ENCODE data around the gene THSD7B.
"Not testable (repeated sequence)": the region's sequence is repeated elsewhere in the genome, so short reads cannot be mapped to it uniquely, and the experiment has no call there.

Gene THSD7B

DNA sequence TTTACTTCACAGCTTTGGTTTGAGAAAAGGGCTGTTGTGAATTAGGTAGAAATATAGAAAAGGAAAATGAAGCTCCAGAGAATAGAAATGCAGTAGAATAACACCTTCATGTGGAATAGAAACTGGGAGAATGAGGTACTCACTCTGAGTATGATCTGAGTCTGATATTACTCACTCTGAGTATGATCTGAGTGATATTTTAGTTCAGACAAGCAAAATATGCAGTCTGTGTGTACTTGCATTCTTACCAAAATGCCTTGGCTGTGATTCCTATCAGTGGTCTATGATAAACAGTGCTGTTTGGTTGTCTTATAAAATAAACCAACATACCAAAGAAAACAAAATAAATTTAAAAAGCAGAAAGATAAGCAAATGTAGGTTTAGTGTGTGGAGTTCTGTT, 487.6 kb downstream of the THSD7B start:
- no peak for DNase-seq (ENCODE audit: low read depth in 2 of 2)

DNA sequence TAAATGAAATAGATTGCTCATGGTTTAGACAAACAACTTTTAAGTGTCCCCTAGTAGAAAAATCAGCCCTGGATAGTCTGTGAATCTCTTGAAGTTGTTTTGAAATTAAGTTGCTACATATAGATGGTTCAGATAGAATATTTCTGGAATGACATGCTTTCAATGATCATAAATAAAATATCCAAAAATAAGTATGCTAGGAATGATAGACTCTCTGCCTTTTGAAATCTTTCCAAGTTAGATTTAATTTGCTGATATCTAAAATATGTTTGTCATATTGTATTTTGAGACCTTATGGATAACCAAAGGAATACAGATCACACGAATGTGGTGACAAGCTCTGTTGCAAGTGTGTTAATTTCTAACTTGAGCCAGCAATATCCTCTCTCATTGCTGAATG, 488.7 kb downstream of the THSD7B start:
- no peak for DNase-seq (ENCODE audit: low read depth in 2 of 2)

- DNase-seq (ENCODE audit: low read depth in 2 of 2), result no peak
Measured at GRCh38 chr2:137255345-137255744, 490.0 kb downstream of the THSD7B start.

GRCh38 chr2:137255990-137256389, 490.6 kb downstream of the THSD7B start:
- no peak for DNase-seq (ENCODE audit: low read depth in 2 of 2)

- DNase-seq (ENCODE audit: low read depth in 2 of 2), result no peak
Measured at GRCh38 chr2:137261881-137262585, 496.7 kb downstream of the THSD7B start.

DNA sequence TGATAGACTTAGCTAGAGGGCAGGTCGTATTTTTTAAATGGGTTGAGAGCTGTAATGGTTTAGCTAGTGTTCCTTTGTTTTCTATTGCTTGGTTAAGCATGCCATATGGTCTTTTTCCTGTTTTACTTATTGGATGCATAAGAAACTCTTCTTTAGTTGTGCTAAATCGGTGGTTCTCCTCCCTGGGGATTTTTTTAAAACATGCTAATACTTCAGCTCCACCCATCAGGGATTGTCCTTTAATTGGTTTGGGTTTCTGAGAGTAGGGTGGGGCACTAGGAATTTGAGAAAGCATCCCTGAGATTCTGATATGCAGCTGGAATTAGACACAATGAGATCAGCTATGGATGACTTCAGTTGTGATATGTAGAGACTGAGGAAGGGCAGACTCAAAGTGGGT, 497.2 kb downstream of the THSD7B start:
- no peak for DNase-seq (ENCODE audit: low read depth in 2 of 2)

- DNase-seq (ENCODE audit: low read depth in 2 of 2), result no peak
Measured at GRCh38 chr2:137287913-137288639, 522.7 kb downstream of the THSD7B start.

DNA sequence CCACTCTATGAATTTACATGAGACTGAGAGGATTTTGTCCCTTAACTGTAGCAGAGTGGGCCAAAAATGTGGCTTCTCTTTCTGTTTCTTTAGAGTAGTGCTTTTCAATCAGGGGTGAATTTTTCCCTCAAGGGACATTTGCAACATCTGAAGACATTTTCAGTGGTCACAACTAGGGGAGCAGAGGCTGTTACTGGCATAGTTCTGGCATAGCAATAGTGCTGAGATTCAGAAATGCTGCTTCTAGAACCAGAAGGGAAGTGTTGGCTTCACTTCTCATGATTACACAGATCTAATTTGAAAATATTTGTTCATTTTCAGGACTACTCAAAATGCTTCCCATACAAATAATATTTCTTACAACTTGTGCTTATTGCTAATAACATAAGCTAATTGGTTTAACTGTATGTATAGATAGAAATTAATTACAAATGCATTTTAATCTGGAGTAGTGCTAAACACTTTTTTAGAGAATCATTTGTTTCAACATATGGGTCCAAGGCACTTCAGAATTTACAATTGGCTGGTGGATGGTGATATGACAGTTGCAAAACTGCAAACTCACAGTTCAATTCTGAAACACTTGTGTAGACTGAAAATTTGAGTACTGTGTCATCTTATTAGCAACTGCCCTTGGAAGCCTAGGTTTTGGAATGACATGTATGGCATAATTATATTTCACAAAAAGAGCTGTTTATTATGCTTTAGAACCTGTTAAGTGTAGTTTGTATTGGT, 526.7 kb downstream of the THSD7B start:
- no peak for DNase-seq (ENCODE audit: low read depth in 2 of 2)

DNA sequence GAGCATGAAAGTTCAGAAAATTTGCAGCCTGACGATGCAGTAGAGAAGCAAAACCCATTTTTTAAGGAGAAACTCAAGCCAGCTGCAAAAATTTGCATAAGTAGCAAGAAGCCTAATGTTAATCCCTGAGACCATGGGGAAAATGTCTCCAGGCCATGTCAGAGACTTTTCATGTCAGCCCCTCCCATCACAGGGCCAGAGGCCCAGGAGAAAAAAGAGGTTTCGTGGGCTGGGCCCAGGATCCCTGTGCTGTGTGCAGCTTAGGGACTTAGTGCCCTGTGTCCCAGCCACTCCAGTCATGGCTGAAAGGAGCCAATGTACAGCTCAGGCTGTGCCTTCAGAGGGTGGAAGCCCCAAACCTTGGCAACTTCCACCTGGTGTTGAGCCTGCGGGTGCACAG, 533.0 kb downstream of the THSD7B start:
- no peak for DNase-seq (ENCODE audit: low read depth in 2 of 2)

DNA sequence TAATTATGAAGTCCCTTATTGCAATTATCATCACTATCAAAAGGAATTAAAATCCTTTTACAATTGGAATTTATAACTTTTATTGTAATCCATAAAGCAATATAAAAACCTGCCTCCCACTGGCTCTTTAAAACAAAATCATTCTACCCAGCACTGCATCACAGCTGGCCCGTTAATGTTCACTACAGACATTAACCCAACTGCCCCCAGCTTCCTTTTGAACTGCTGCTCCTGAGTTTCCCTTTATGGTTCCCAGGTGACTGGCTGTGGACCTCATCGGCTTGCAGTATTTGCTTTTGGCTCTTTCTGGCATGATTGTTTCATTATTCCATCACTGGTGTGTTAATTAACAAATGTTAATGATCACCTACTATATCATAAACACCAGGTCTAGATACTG, 535.6 kb downstream of the THSD7B start:
- no peak for DNase-seq (ENCODE audit: low read depth in 2 of 2)

GRCh38 chr2:137302957-137303356, 537.6 kb downstream of the THSD7B start:
- DNase-seq (ENCODE audit: low read depth in 2 of 2), result no peak

DNA sequence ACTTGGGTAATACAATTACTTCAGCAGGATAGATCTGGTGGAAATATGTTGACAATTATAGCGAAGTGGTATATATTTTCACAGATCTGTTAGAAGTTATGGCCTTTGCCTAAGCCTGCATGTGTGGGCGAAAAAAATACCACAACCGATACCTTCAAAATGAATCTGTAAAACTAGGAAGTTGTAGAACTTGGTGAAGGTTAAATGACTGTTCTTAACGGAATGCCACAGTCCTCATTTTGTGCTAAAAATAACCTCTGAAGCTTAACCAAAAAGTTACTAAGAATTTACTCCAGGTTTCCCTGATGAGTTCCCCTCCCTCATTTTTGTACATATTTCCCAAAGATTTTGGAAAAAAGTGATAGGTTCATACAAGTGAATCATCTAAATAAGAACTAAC, 550.7 kb downstream of the THSD7B start:
- no peak for DNase-seq (ENCODE audit: low read depth in 2 of 2)

- DNase-seq (ENCODE audit: low read depth in 2 of 2), result no peak
Measured at GRCh38 chr2:137321566-137321965, 556.2 kb downstream of the THSD7B start.

GRCh38 chr2:137331562-137331961, 566.2 kb downstream of the THSD7B start:
- DNase-seq (ENCODE audit: low read depth in 2 of 2), result not testable (repeated sequence)

GRCh38 chr2:137333386-137334165, 568.2 kb downstream of the THSD7B start:
- DNase-seq (ENCODE audit: low read depth in 2 of 2), result no peak

DNA sequence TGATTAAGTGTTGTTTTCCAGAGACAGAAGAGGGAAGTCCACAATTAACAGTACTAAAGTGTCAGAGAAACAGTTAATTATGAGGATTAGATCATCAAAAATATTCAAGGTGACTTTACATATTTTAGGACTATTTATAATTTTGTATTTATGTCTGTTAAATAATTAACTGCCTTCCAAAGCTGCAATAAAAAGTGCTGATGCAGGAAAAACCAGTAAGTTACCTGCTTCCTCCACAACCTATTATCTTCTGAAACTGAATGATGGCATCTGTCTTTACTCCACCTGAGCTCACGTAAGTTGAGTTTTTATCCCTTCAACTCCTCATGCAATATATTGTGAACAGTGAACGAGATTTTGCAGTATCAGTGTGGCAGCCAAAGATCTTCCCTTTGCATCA, 570.7 kb downstream of the THSD7B start:
- no peak for DNase-seq (ENCODE audit: low read depth in 2 of 2)

DNA sequence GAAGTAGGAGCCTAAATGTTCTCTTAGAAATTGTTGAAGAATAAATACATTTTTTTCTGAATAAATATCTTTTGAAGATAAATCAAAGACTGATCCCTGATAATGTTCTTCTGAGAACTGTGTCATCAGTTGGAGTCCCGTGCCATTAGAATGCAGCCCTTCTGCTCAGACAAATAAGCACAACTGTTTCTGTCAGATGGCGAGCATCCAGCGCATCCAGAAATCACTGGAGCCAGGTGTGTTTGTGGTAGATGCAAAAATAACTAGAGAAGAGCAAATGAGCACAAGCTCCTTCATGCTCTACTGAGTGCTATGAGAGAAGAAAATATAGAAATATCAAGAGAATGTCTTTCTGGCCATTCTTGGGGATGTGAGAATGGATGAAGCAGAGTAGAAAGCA, 573.7 kb downstream of the THSD7B start:
- no peak for DNase-seq (ENCODE audit: low read depth in 2 of 2)

DNA sequence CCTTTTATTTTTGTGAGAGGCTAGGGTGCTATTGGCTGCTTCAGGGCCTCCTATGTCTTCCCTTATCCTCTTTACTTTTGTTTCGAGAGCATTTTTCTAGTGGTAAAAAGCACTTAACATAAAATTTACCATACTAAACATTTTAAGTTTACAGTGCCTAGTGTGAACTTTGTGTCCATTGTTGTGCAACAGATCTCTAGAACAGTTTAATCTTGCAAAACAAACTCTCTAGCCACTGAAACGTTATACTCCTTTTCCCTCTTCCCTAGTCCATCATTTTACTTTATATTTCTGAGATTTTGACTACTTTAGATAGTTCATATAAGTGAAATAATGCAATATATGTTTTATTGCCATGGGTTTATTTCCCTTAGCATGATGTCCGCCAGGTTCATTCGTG, 580.6 kb downstream of the THSD7B start:
- DNase-seq (ENCODE audit: low read depth in 2 of 2), result no peak

DNA sequence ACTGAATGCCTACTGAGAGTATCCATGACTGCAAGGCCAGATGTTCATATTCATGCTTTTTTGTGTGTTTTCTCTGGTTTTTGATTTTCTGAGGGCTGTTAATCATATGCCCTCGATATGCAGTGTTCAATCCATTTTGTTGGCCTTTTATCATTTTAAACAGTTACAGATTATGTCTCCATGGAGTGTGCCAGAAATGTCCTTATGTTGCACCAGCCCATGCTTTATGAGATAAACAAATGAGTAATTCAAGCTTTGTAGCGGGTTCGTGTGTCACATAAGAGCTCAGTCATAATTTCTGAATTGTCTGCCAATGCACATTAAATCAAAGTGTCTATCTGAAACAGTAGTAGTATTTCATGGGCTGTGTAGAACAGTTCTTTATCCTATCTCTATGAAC, 583.0 kb downstream of the THSD7B start:
- DNase-seq (ENCODE audit: low read depth in 2 of 2), result no peak

- DNase-seq (ENCODE audit: low read depth in 2 of 2), result no peak
Measured at GRCh38 chr2:137357634-137358033, 592.3 kb downstream of the THSD7B start.

DNA sequence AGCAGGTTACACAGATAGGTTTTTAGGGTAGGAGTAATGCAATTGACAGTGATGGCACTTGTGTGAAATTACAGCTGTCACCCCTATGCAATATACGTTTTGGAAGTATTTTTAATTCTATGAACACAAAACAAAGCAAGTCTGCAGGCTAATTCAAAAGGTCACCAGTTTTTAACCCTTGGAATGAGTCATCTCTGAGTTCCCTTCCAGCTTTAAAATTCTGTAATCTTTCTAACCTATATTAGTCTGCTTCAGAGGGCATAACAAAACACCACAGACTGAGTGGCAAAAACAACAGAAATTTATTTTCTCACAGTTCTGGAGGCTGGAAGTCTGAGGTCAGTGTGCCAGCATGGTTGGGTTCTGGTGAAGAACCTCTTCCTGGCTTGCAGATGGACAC, 602.0 kb downstream of the THSD7B start:
- DNase-seq (ENCODE audit: low read depth in 2 of 2), result no peak

DNA sequence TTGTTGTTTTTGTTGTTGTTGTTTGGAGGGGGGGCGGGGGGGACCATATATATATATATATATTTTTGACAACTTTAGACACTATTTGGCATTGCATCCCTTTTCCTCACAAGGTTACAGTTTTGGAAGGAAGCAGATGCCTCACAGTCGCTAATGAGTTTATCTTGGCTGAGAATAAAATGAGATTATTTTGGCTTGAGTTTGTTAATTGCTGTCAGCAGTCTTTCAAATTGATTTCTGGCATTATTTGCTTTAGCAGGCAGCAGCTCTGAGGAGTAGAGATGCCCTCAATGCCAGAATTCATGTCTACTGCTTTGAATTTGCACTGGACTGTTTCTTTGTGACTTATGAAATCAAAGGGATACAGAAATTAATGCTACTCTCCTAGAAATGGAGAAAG, 603.8 kb downstream of the THSD7B start:
- DNase-seq (ENCODE audit: low read depth in 2 of 2), result no peak

All from stimulated activated CD8-positive, alpha-beta memory T cell treated with anti-CD3 and anti-CD28 coated beads, Interleukin-7, amount 100 ng/mL, for 4 hours (primary cell).